Measurements from ENCODE around the gene MED14. TPM values are rescaled to one million over a fixed set of nuclear protein-coding genes. Genes with fewer than 3 reads are reported as not detected.

The MED14 gene
- total and polyA plus RNA-seq, 10 of the 15 experiments (the other 5 are each of a cell fraction or from before 2014, with no cell fraction given): 8.8 to 99.4 (median 29.4) TPM

DNA sequence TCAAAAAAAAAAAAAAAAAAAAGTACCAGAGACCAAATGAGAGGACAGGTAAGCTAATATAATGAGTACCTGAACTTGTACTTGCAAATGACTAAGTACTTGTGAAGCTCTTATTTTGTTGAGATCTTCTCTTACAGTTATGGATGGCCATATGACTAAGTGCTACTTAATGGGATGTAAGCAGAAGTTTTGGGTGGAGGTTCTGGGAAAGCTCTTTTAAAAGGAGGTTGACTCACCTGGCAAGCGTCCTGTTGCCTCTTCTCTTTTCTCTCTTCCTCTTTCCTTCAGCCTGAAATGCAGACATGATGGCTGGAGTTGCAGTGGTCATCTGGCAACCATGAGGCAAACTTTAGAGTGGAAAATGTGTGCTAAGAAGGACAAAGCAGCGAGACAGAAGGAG, 36.9 kb upstream of the MED14 start:
- POLR2A ChIA-PET: interaction anchor here (0.7 kb wide), 1 partner anchor 98 kb away, joined by 5 read pairs; no protein-coding TSS in a partner anchor
- in situ Hi-C loops (cut with MboI): no loop called here
- RAD21 ChIA-PET (ENCODE audit: unreplicated experiment): interaction anchor here (0.7 kb wide), 1 partner anchor 12 kb away, joined by 3 read pairs; no protein-coding TSS in a partner anchor
- SMC1A ChIA-PET (ENCODE audit: uncharacterized antibody, unreplicated experiment): interaction anchor here (0.6 to 1.4 kb wide), 3 partner anchors 10 to 149 kb away, joined by 3 to 6 read pairs (median 5); no protein-coding TSS in a partner anchor
- intact Hi-C loops (cut with micrococcal nuclease; ENCODE audit: unreplicated experiment): no loop called here
- TF ChIP-seq SRF (IDR thresholded peaks at IDR 0.05; ENCODE audit: low read depth in 2 of 2, low read length in 2 of 2) (no peak), SPI1 (IDR thresholded peaks at IDR 0.05; ENCODE audit: borderline replicate concordance, insufficient read depth, low read depth, low read length) (peak; percentile 11; the same call in 1 of the 2 replicates), LARP7 (IDR thresholded peaks at IDR 0.05) (no peak)
- CTCF ChIA-PET: interaction anchor here (0.8 kb wide), 1 partner anchor 9 kb away, joined by 3 read pairs; no protein-coding TSS in a partner anchor
- H3K27ac ChIP-seq (ENCODE audit: control insufficient read depth, insufficient read depth): no peak overlapping the region
- no peaks in the 10 kb centered on the region; a peak in 1 of 4 replicates for H3K27me3 ChIP-seq (replicated peaks in 1 of 2; ENCODE audit: control insufficient read depth in 2 of 2, insufficient read depth in 2 of 2, low read length in 1 of 2)
- H2AFZ ChIP-seq (ENCODE audit: control insufficient read depth, low read depth, low read length): no peak overlapping the region
- H3K4me1 ChIP-seq (ENCODE audit: control insufficient read depth, insufficient read depth, low read length): no peaks in the 10 kb centered on the region
- no peak overlapping the region for H3K4me2 ChIP-seq (ENCODE audit: control insufficient read depth, insufficient read depth)
- no peaks in the 10 kb centered on the region for H3K9me3 ChIP-seq (replicated peaks; ENCODE audit: control insufficient read depth, insufficient read depth, low read length)
- 22% methylated on average over 2 of the region's 2 CpGs for WGBS (ENCODE audit: insufficient coverage, insufficient replicate concordance, low lambda C conversion rate, missing lambda C conversion rate)
- H3K9ac ChIP-seq (ENCODE audit: control insufficient read depth, insufficient read depth, low read length): no peak overlapping the region
- BruUV-seq (replicated peaks): no TSS peak
- ATAC-seq (no peak), FAIRE-seq (no peak), DNase-seq (ENCODE audit: low read depth, low spot score) (no peak)
- H4K20me1 ChIP-seq (ENCODE audit: control insufficient read depth, insufficient read depth): no peaks in the 10 kb centered on the region
- no peaks in the 10 kb centered on the region for H3K36me3 ChIP-seq (ENCODE audit: control insufficient read depth in 2 of 2, insufficient read depth in 2 of 2, low read length in 1 of 2)
- no peak overlapping the region for H3K4me3 ChIP-seq
- H3K79me2 ChIP-seq (ENCODE audit: control insufficient read depth, insufficient read depth, low read length): no peaks in the 10 kb centered on the region

- BruUV-seq (replicated peaks): no TSS peak
- SMC1A ChIA-PET (ENCODE audit: uncharacterized antibody, unreplicated experiment): no interaction called here
Measured at GRCh38 chrX:40761762-40762161, 26.4 kb upstream of the MED14 start.

More at GRCh38 chrX:40761762-40762161, 26.4 kb upstream of the MED14 start:
- peaks cover 0 to 3% of the 10 kb centered on the region in 2 experiments; a peak in 2 of 4 replicates for H3K27me3 ChIP-seq (replicated peaks in 1 of 2; ENCODE audit: control insufficient read depth in 2 of 2, insufficient read depth in 2 of 2, low read length in 1 of 2)
- H3K4me2 ChIP-seq (ENCODE audit: control insufficient read depth, insufficient read depth): no peak overlapping the region
- ChIA-PET POLR2A (interaction anchor here (0.6 kb wide), 1 partner anchor 82 kb away, joined by 4 read pairs; no protein-coding TSS in a partner anchor), CTCF (no interaction called here), RAD21 (ENCODE audit: unreplicated experiment) (no interaction called here)
- no peak overlapping the region for H3K4me3 ChIP-seq
- WGBS (ENCODE audit: insufficient coverage, insufficient replicate concordance, low lambda C conversion rate, missing lambda C conversion rate): 38% methylated on average over 1 of the region's 1 CpG
- H3K36me3 ChIP-seq (ENCODE audit: control insufficient read depth in 2 of 2, insufficient read depth in 2 of 2, low read length in 1 of 2): no peaks in the 10 kb centered on the region
- DNase-seq (ENCODE audit: low read depth, low spot score) (no peak), ATAC-seq (no peak), FAIRE-seq (no peak)
- in situ Hi-C loops (cut with MboI): no loop called here
- H3K4me1 ChIP-seq (ENCODE audit: control insufficient read depth, insufficient read depth, low read length): peaks cover 8% of the 10 kb centered on the region; the same call in 1 of the 2 replicates
- H3K79me2 ChIP-seq (ENCODE audit: control insufficient read depth, insufficient read depth, low read length): no peaks in the 10 kb centered on the region
- no peaks in the 10 kb centered on the region for H4K20me1 ChIP-seq (ENCODE audit: control insufficient read depth, insufficient read depth)
- no peak overlapping the region for H3K27ac ChIP-seq (ENCODE audit: control insufficient read depth, insufficient read depth)
- intact Hi-C loops (cut with micrococcal nuclease; ENCODE audit: unreplicated experiment): no loop called here
- peaks cover 1% of the 10 kb centered on the region; the same call in 2 of the 3 replicates for H3K9me3 ChIP-seq (replicated peaks; ENCODE audit: control insufficient read depth, insufficient read depth, low read length)
- no peak overlapping the region for H2AFZ ChIP-seq (ENCODE audit: control insufficient read depth, low read depth, low read length)
- no peak overlapping the region for H3K9ac ChIP-seq (ENCODE audit: control insufficient read depth, insufficient read depth, low read length)
- TF ChIP-seq ETV6 (conservative IDR thresholded peaks at IDR 0.05 in 1 of 2, IDR thresholded peaks at IDR 0.05 in 1 of 2; ENCODE audit: borderline replicate concordance in 1 of 2, low read depth in 1 of 2) (no peak), MTA3 (IDR thresholded peaks at IDR 0.05; ENCODE audit: borderline replicate concordance, low read length) (no peak), NFIC (IDR thresholded peaks at IDR 0.05; ENCODE audit: low read depth, low read length) (no peak), ZZZ3 (IDR thresholded peaks at IDR 0.05; ENCODE audit: control insufficient read depth, insufficient read length, low read depth) (no peak), CEBPB (IDR thresholded peaks at IDR 0.05; ENCODE audit: borderline replicate concordance in 1 of 2, low read depth in 2 of 2, low read length in 2 of 2) (no peak), E2F4 (IDR thresholded peaks at IDR 0.05; ENCODE audit: low read depth, low read length) (no peak), ZNF217 (IDR thresholded peaks at IDR 0.05) (no peak), MXI1 (IDR thresholded peaks at IDR 0.05; ENCODE audit: low read depth, low read length) (no peak)

All from GM12878 (cell line).